GM23338 (cell line): Measurements from ENCODE around the gene CIB4. TPM values are rescaled to one million over a fixed set of nuclear protein-coding genes. Genes with fewer than 3 reads are reported as not detected.

Experiments
- ATAC-seq: fragments of 200-7000 bp; cut with Tn5 transposase; 3 replicates; pipeline ENCODE4 v1.9.1; 2020
- DNase-seq: peaks from one replicate; pipeline ENCODE4 v3.0.0-alpha.2; 2015; ENCODE audit warnings: low spot score
- H2AFZ ChIP-seq: fragments of 200-600 bp; sonication (generic); 2 replicates; pipeline ENCODE4 v1.8.0; 2016; ENCODE audit warnings: antibody characterized with exemption, mild to moderate bottlenecking, moderate library complexity
- H3F3A ChIP-seq: fragments of 200-600 bp; sonication (generic); replicated peaks from 2 replicates; pipeline ENCODE4 v1.8.0; 2017; ENCODE audit warnings: antibody characterized with exemption, mixed run types, low read depth
- H3K27ac ChIP-seq: fragments of 200-600 bp; sonication (generic); 2 replicates; pipeline ENCODE4 v1.6.1; 2016; ENCODE audit warnings: low read depth
- H3K27me3 ChIP-seq: fragments of 200-600 bp; sonication (generic); 2 replicates; pipeline ENCODE4 v1.8.0; 2016; ENCODE audit warnings: mild to moderate bottlenecking, mixed run types, moderate library complexity; ENCODE audit not compliant: insufficient read depth
- H3K36me3 ChIP-seq: fragments of 200-600 bp; sonication (generic); 2 replicates; pipeline ENCODE4 v1.8.0; 2016; ENCODE audit warnings: mild to moderate bottlenecking; ENCODE audit not compliant: insufficient read depth
- H3K4me1 ChIP-seq: fragments of 200-600 bp; sonication (generic); 2 replicates; pipeline ENCODE4 v1.8.0; 2016; ENCODE audit warnings: mild to moderate bottlenecking, moderate library complexity; ENCODE audit not compliant: insufficient read depth
- H3K4me2 ChIP-seq: fragments of 200-600 bp; sonication (generic); 2 replicates; pipeline ENCODE4 v1.7.1; 2017; ENCODE audit warnings: mixed run types
- H3K4me3 ChIP-seq: fragments of 200-600 bp; sonication (generic); 2 replicates; pipeline ENCODE4 v1.6.1; 2016; ENCODE audit warnings: mixed run types
- H3K79me2 ChIP-seq: fragments of 200-600 bp; sonication (generic); replicated peaks from 2 replicates; pipeline ENCODE4 v1.8.0; 2017; ENCODE audit warnings: mild to moderate bottlenecking; ENCODE audit not compliant: insufficient read depth
- H3K9me2 ChIP-seq: fragments of 200-600 bp; sonication (generic); 2 replicates; pipeline ENCODE4 v1.8.0; 2017; ENCODE audit not compliant: insufficient read depth
- H4K20me1 ChIP-seq: fragments of 200-600 bp; sonication (generic); replicated peaks from 2 replicates; pipeline ENCODE4 v1.8.0; 2017; ENCODE audit warnings: mild to moderate bottlenecking; ENCODE audit not compliant: insufficient read depth
- H3K27ac Mint-ChIP-seq: 2 replicates; pipeline ENCODE4 v1.8.0; 2020; ENCODE audit warnings: inconsistent platforms, mild to moderate bottlenecking, moderate library complexity, mixed read lengths
- H3K27me3 Mint-ChIP-seq: 3 replicates; pipeline ENCODE4 v1.8.0; 2022; ENCODE audit warnings: low read depth, mild to moderate bottlenecking, moderate library complexity, mixed read lengths, inconsistent platforms; ENCODE audit not compliant: insufficient read depth, poor library complexity
- H3K36me3 Mint-ChIP-seq: 3 replicates; pipeline ENCODE4 v1.8.0; 2021; ENCODE audit warnings: low read depth, mild to moderate bottlenecking, inconsistent platforms, moderate library complexity, mixed read lengths
- H3K4me1 Mint-ChIP-seq: 3 replicates; pipeline ENCODE4 v1.8.0; 2020; ENCODE audit warnings: mild to moderate bottlenecking, inconsistent platforms, mixed read lengths
- H3K4me3 Mint-ChIP-seq: 3 replicates; pipeline ENCODE4 v1.8.0; 2021; ENCODE audit warnings: moderate library complexity, mild to moderate bottlenecking, inconsistent platforms, mixed read lengths
- H3K9me3 Mint-ChIP-seq: 3 replicates; pipeline ENCODE4 v1.8.0; 2020; ENCODE audit warnings: moderate library complexity, mild to moderate bottlenecking, inconsistent platforms, mixed read lengths
- CREB1 ChIP-seq: fragments of 250-450 bp; sonication (Bioruptor Pico); IDR thresholded peaks from 2 replicates; pipeline ENCODE4 v1.5.0; 2020; ENCODE audit warnings: low read depth, mild to moderate bottlenecking, moderate library complexity
- CTCF ChIP-seq, 2 experiments: fragments of 200-600 bp in 1 of 2; sonication (generic) in 1 of 2; conservative IDR thresholded peaks; 2 replicates each; pipeline versions ENCODE4 v1.5.1 to v1.6.1; 2016 to 2017; ENCODE audit warnings: antibody characterized with exemption in 2 of 2, low read depth in 2 of 2, mild to moderate bottlenecking in 2 of 2, moderate library complexity in 1 of 2
- ETS1 ChIP-seq: IDR thresholded peaks from 2 replicates; pipeline ENCODE4 v1.6.1; 2016; ENCODE audit warnings: antibody characterized with exemption
- EZH2 ChIP-seq: fragments of 200-600 bp; sonication (generic); IDR thresholded peaks from one replicate; pipeline ENCODE4 v1.8.0; 2017; ENCODE audit warnings: antibody characterized with exemption, mild to moderate bottlenecking, low read depth; ENCODE audit not compliant: unreplicated experiment
- EZH2phosphoT487 ChIP-seq: fragments of 200-600 bp; sonication (generic); IDR thresholded peaks from one replicate; pipeline ENCODE4 v1.8.1; 2018; ENCODE audit warnings: antibody characterized with exemption; ENCODE audit not compliant: unreplicated experiment
- JUNB ChIP-seq: IDR thresholded peaks from one replicate; pipeline ENCODE4 v1.6.1; 2016; ENCODE audit warnings: antibody characterized with exemption; ENCODE audit not compliant: unreplicated experiment
- NANOG ChIP-seq: IDR thresholded peaks from 2 replicates; pipeline ENCODE4 v1.6.1; 2016; ENCODE audit warnings: antibody characterized with exemption, borderline replicate concordance
- POLR2AphosphoS5 ChIP-seq: IDR thresholded peaks from 2 replicates; pipeline ENCODE4 v1.6.1; 2016; ENCODE audit warnings: antibody characterized with exemption, low read depth
- REST ChIP-seq: IDR thresholded peaks from one replicate; pipeline ENCODE4 v1.6.1; 2018; ENCODE audit warnings: antibody characterized with exemption; ENCODE audit not compliant: unreplicated experiment
- STAT1 ChIP-seq: IDR thresholded peaks from one replicate; pipeline ENCODE4 v1.6.1; 2016; ENCODE audit warnings: antibody characterized with exemption; ENCODE audit not compliant: unreplicated experiment
- ZNF114 ChIP-seq: fragments of 250-450 bp; sonication (Bioruptor Pico); IDR thresholded peaks from 2 replicates; pipeline ENCODE4 v1.5.0; 2020; ENCODE audit warnings: mild to moderate bottlenecking, moderate library complexity
- ZNF331 ChIP-seq: fragments of 250-450 bp; sonication (Bioruptor Pico); IDR thresholded peaks from 2 replicates; pipeline ENCODE4 v1.5.0; 2020; ENCODE audit warnings: low read depth, mild to moderate bottlenecking, moderate library complexity
- ZNF462 ChIP-seq: fragments of 250-450 bp; sonication (Bioruptor Pico); IDR thresholded peaks from 2 replicates; pipeline ENCODE4 v1.5.0; 2020; ENCODE audit warnings: mild to moderate bottlenecking, moderate library complexity
- polyA plus RNA-seq: library from polyadenylated mRNA; unstranded; fragments of >200 nt; fragmentation: Nextera tagmentation; extraction: Ambion mirVana; gene quantifications from 2 replicates; pipeline ENCODE4 v1.2.1, GENCODE V29; 2016
- total RNA-seq: library from RNA; depleted of rRNA; stranded (reverse); fragments of >200 nt; shearing (Covaris generic); gene quantifications from 2 replicates; pipeline ENCODE4 v1.2.3, GENCODE V29; 2014

Gene CIB4
- total and polyA plus RNA-seq, 2 experiments from 2014 or later: not detected

- H3K9me2 ChIP-seq: no peaks in the 10 kb centered on the region
- no peak overlapping the region; the same call in 2 of the 3 replicates for H3K4me3 Mint-ChIP-seq
- H3K4me1 ChIP-seq: peaks cover 6% of the 10 kb centered on the region; the same call in 1 of the 2 replicates
- H3K27ac ChIP-seq: no peak overlapping the region
- H2AFZ ChIP-seq: no peak overlapping the region
- H3K36me3 Mint-ChIP-seq: no peaks in the 10 kb centered on the region
- no peak overlapping the region for H3K27ac Mint-ChIP-seq
- no peak overlapping the region for H3K4me3 ChIP-seq
- DNase-seq (no peak), ATAC-seq (no peak)
- H3K27me3 ChIP-seq: no peaks in the 10 kb centered on the region
- H3K79me2 ChIP-seq: no peaks in the 10 kb centered on the region
- no peaks in the 10 kb centered on the region for H4K20me1 ChIP-seq
- H3K9me3 Mint-ChIP-seq: no peaks in the 10 kb centered on the region; the same call in 2 of the 3 replicates
- no peak for TF ChIP-seq EZH2
- TF ChIP-seq STAT1: no peak
- TF ChIP-seq ZNF114: no peak
- TF ChIP-seq ETS1: no peak
- TF ChIP-seq POLR2AphosphoS5: no peak
- TF ChIP-seq CTCF (conservative IDR thresholded peaks at IDR 0.05; ENCODE audit: low read depth in 2 of 2): no peak
- TF ChIP-seq ZNF462 (CRISPR knock-in tag): no peak
- TF ChIP-seq ZNF331 (CRISPR knock-in tag): no peak
- TF ChIP-seq EZH2phosphoT487: no peak
- TF ChIP-seq CREB1 (CRISPR knock-in tag): no peak
- no peak for TF ChIP-seq NANOG
- TF ChIP-seq REST: no peak
- TF ChIP-seq JUNB: no peak
- no peak overlapping the region for H3K4me2 ChIP-seq
- peaks cover 14% of the 10 kb centered on the region for H3K27me3 Mint-ChIP-seq
- H3K36me3 ChIP-seq: no peaks in the 10 kb centered on the region
- no peaks in the 10 kb centered on the region for H3F3A ChIP-seq
- peaks cover 34% of the 10 kb centered on the region for H3K4me1 Mint-ChIP-seq
These were observed 71.7 kb downstream of the CIB4 start for GRCh38 chr2:26569216-26570082.
